ENCODE measurements around the gene BOLA2B.
"Not testable (repeated sequence)": the region's sequence is repeated elsewhere in the genome, so short reads cannot be mapped to it uniquely, and the experiment has no call there.

The BOLA2B gene

DNA sequence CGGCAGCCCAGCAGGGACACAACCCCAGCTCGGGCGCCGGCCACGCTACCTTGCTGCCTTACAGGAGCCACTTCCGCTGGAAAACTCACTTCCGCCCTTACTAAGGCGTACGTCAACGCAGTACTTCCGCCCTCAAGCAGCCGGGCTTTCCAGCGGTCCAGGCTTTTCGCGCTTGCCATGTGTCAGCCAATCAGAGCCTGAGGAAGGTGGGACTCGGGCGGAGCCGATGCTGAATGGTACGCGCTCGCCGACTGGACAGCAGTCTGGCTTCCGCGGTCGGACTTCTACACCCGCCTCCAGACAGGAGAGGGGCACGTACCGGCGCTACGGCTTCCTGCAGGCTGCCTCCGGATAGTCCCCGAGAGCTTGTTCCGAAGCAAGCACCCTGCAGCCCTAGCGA, at the start of gene BOLA2B, which contains the start of gene SLX1A:
TSS of gene BOLA2B (minus strand) at position 52 of the 400 bp plus-strand sequence. CDS start 71 bp downstream, outside the sequence.
TSS of gene SLX1A (plus strand) at position 261 of the 400 bp plus-strand sequence. CDS start 210 bp downstream, outside the sequence.
- H3K27ac ChIP-seq; DNase-seq (ENCODE audit: low read depth, low spot score): not testable (repeated sequence)

DNA sequence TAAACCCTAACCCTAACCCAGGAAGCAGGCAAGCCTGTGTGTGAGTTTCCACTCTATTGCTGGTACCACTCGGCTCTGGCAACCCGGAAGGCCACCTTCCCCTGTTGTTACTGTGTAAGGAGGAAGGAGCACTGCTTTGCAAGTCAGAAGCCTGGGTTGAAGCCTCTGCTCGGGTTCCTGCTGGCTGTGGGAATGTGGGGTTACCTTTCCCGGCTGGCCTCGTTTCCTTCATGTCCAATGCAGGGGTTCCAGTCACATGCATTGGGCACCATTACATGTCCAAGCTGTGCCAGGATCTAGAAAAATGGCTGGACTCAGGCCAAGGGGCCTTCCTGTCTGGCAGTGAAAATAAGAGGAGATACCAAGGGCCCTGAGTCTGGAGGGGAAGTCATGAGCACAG, 23.6 kb upstream of the BOLA2B start:
- H3K27ac ChIP-seq; DNase-seq (ENCODE audit: low read depth, low spot score): not testable (repeated sequence)

DNA sequence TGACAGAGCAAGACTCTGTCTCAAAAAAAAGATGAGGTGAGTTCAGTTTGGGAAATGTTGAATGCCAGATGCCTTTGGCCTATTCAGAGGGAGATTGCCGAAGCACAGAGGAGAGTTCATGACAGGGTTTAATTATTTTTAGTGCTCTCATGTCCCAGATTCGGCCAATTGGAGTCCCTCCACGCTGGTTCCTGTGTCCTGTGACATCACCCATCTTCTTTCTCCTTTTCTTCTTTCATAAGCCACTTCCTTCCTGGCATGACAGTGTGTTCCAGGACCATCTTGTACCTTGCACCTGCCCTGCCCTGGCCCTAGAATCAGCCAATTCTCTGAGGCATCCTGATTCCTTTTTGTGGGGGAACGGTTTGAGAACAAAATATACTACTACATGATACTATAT, 17.9 kb upstream of the BOLA2B start:
- not testable (repeated sequence) for DNase-seq (ENCODE audit: low read depth, low spot score)

DNA sequence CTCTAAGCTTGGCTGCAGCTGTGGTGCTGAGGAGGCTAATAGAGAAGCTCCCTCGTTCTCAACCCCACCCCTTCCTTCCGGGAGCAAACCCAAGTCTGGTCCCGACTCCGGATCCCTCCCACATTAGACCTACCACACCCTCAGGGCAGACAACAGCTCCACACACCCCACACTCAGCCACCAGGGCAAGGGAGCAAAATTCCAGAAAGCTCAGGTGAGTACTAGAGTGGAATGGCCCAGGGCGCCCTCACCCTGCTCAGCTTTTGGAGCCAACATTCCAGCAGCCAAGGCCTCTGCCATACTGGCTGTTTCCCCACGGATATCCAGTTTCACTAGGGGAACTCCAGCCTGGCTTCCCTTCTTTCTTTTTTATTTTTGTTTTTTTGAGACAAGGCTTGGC, 15.6 kb upstream of the BOLA2B start:
- H3K27ac ChIP-seq; DNase-seq (ENCODE audit: low read depth, low spot score): not testable (repeated sequence)

More for the DNA sequence above, 17.9 kb upstream of the BOLA2B start:
- H3K27ac ChIP-seq: not testable (repeated sequence)

DNA sequence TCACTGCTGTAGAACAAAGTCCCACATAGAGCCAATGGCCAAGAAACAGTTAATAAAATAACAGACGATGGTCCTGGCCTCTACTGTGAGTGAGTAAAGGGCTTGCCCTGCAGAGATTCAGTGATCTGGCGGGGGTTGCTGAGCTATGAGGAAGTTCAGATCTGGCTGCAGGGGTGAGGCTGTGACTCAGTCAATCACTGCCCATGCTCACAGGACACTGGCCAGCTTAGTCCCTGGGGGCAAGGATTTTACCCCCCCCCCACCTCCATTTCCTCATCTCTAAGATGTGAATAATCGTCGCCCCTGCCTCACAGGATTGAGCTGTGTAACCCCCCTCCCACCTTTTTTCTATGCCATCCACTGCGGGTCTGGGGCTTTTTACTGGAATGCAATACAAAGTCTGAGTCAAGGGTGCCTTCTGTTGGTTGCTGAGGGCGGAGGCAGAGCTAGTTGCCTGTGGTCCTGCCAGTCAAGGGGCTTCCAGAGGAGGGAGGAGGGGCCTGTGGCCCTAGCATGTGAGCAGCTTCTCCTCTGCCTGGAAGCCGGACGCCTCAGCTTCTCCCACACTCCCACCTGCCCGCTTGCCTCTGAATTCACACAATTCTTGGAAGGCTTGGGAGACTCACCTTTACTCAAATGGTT, 13.7 kb upstream of the BOLA2B start:
- DNase-seq (ENCODE audit: low read depth, low spot score): not testable (repeated sequence)

DNA sequence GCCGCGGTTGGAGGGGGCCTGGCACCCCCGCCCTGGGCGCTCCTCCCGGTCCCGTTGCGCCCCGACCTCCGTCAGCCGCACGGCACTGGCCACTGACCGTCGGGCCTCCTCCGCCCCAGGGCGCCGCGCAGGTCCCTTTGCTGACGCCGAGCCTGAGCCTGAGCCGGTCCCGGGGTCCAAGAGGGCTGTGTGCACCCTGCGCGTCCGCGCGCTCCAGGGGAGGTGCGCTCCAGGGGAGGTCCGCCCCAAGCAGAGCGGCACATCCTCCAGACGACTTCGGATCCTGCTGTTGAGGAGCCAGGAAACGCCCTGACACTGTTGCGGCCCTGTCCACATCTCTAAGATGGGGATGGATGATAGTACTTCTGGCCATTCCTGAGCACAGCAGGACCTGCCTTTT, 12.8 kb upstream of the BOLA2B start:
- H3K27ac ChIP-seq; DNase-seq (ENCODE audit: low read depth, low spot score): not testable (repeated sequence)

More for the DNA sequence above, 13.7 kb upstream of the BOLA2B start:
- H3K27ac ChIP-seq: not testable (repeated sequence)

DNA sequence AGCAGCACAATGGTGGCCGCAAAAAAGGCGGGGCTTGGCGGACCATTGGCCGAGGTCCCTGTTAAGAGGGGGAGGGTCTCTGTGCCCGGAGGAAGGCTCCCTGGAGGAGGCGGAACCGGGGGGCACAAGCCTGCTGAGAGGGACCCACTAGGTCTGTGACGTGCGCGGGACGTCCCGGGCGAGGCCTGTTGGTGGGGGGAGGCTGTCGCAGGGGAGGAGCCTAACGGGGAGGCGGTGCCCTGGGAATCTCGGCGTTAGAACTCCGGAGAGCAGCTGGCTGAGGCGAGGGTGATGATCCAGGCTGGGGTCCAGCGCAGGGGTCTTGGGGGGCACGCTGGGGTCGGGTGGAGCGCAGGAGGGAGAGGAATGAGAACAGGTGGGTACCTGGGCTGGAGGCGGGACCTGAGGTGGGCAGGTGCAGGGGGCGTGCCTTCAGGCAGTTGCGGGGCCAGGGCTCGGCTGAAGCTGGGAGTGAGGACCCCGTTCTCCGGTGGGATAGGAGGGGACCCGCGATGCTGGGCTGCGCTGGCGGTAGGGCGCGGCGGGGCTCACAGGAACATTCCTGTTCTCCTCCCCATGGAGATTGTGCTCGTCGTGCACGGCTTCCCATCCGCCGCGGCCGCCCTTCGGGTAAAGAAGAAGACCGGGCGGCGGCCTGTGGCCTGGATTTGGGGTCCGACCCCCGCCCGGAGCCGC, 12.2 kb upstream of the BOLA2B start:
- H3K27ac ChIP-seq; DNase-seq (ENCODE audit: low read depth, low spot score): not testable (repeated sequence)

DNA sequence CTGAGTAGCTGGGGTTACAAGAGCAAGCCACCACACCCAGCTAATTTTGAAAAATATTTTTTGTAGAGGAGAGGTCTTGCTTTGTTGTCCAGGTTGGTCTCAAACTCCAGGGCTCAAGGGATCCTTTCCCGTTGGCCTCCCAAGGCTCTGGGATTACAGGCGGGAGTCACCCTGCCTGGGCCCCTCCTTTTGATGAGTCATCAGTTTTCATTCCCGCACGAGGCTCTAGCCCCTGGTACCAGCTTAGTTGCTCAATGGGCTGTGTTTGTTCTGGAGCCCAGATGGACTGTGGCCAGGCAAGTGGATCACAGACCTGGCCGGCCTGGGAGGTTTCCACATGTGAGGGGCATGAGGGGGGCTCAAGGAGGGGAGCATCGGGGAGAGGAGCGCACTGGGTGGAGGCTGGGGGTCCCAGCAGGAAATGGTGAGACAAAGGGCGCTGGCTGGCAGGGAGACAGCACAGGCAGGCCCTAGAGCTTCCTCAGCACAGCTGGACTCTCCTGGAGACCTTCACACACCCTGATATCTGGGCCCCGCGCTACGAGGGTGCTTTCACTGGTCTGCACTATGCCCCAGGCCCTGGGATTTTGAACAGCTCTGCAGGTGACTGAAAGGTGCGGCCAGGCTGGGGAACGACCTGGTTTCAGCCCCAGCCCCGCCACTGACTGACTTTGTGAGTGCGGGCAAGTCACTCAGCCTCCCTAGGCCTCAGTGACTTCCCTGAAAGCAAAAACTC, 6.3 kb upstream of the BOLA2B start:
- H3K27ac ChIP-seq; DNase-seq (ENCODE audit: low read depth, low spot score): not testable (repeated sequence)

DNA sequence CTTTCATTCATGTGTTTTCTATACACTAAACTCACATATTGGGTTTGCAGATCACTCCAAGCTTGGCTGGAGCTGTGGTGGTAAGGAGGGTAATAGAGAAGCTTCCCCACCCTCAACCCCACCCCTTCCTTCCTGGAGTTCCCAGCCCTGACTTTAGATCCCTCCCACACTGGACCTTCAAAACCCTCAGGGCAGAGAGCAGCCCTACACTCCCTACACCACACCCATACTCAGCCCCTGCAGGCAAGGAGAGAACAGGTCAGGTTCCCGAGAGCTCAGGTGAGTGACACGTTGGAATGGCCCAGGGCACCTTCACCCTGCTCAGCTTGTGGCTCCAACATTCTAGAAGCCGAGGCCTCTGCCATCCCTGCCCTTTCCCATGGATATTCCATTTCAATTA, 5.6 kb upstream of the BOLA2B start, which contains the start of gene SULT1A3:
TSS of gene SULT1A3 (plus strand) at position 207 of the 400 bp plus-strand sequence. CDS start 1,474 bp downstream, outside the sequence.
- not testable (repeated sequence) for DNase-seq (ENCODE audit: low read depth, low spot score); H3K27ac ChIP-seq

DNA sequence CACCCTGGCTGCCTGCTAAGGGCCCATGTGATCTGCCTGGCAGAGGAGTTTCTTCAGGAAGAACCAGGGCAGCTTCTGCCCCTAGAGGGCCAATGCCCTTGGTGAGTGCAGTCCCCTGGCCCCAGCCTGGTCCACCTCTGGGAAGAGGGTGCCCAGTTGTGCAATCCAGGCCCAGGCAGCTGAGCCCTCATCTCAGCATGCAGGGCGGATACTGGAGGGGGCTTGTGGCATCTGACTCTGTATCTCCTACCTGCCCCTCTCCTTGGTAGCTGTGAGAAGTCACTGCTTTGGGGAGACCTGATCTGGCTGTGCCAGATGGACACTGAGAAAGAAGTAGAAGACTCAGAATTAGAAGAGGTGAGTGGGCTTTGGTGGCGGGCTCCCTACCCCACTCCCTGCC, 3.5 kb upstream of the BOLA2B start:
- not testable (repeated sequence) for H3K27ac ChIP-seq; DNase-seq (ENCODE audit: low read depth, low spot score)

DNA sequence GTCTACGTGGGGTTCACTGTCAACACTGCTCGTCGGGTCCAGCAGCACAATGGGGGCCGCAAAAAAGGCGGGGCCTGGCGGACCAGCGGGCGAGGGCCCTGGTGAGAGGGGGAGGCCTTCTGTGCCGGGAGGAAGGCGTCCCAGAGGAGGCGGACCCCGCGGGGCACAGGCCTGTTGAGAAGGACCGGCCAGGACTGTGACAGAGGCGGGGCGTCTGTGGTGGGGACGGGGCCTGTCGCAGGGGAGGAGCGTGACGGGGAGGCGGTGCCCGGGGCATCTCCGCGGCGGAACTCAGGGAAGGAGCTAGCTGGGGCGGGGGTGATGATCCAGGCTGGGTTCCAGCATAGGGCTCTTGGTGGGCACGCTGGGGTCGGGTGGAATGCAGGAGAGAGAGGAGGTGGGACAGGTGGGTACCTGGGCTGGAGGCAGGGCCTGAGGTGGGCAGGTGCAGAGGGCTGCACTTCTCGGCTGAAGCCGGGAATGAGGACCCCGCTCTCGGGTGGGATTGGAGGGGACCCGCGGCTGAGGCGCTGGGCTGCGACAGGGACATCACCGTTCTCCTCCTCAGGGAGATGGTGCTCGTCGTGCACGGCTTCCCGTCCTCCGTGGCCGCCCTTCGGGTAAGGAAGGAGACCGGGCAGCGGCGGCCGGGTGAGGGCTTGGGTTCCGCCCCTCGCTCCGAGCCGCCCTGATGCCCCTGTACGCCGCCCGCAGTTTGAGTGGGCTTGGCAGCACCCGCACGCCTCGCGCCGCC, 883 bp upstream of the BOLA2B start:
- not testable (repeated sequence) for DNase-seq (ENCODE audit: low read depth, low spot score); H3K27ac ChIP-seq

DNA sequence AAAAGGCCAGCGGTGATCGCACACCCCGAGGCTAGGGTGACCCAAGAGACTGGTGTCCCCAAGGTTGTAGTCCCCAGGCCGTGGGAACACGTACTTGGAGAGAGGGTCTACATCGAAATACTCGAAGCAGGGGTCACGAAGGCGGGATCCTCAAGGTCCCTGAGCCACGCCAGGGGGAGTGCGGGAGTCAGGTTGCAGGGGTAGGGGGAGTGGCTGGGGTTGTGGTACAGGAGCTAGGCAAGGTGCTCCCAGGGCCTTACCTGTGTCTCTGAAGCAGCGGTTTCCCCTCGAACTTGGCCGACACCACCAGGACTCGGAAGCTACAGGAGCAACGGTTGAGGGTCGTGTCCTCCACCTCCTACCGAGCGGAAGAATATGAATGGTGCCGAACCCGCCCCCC, 368 bp downstream of the BOLA2B start:
- H3K27ac ChIP-seq; DNase-seq (ENCODE audit: low read depth, low spot score): not testable (repeated sequence)

DNA sequence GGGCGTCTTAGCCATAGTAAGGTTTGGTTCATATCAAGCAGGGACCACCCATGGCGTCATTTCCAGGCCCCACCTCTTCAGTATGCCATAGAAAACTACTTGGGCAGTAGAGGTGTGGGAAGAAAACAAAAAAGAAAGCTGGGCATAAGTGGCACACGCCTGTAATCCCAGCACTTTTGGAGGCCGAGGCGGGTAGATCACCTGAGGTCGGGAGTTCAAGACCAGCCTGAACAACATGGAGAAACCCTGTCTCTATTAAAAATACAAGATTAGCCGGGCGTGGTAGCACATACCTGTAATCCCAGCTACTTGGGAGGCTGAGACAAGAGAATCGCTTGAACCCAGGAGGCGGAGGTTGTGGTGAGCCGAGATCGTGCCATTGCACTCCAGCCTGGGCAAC, 2.3 kb downstream of the BOLA2B start:
- not testable (repeated sequence) for H3K27ac ChIP-seq; DNase-seq (ENCODE audit: low read depth, low spot score)

DNA sequence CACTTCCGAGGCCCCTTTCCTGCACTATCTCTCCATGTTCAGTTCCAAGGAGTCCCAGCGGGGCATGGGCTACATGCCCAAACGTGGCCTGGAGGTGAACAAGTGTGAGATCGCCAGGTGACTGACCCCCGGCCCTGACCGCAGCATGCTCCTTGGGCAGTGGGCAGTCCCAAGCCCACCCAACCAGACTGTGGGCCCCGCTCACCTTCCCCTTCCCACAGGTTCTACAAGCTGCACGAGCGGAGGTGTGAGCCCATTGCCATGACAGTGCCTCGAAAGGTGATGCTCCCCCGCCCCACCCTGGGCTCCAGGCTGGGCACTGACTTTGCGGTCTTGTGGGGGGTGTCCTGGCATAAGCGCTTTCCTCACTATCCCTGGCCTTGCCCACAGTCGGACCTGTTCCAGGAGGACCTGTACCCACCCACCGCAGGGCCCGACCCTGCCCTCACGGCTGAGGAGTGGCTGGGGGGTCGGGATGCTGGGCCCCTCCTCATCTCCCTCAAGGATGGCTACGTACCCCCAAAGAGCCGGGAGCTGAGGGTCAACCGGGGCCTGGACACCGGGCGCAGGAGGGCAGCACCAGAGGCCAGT, 5.4 kb downstream of the BOLA2B start:
- DNase-seq (ENCODE audit: low read depth, low spot score): no peak
- H3K27ac ChIP-seq: no peak overlapping the region

DNA sequence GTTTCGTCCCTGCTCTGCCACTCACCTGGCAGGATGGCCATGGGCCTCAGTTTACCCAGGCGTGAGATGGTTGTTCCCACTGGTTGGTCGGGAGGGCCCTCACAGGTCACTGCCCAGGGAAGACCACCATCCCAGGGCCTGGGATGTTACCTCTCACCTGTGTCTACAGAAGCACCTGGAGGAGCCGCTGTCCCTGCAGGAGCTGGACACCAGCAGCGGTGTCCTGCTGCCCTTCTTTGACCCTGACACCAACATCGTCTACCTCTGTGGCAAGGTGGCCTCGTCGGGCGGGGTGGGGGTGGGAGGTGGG, 6.0 kb downstream of the BOLA2B start:
- H3K27ac ChIP-seq: no peak overlapping the region
- no peak for DNase-seq (ENCODE audit: low read depth, low spot score)

DNA sequence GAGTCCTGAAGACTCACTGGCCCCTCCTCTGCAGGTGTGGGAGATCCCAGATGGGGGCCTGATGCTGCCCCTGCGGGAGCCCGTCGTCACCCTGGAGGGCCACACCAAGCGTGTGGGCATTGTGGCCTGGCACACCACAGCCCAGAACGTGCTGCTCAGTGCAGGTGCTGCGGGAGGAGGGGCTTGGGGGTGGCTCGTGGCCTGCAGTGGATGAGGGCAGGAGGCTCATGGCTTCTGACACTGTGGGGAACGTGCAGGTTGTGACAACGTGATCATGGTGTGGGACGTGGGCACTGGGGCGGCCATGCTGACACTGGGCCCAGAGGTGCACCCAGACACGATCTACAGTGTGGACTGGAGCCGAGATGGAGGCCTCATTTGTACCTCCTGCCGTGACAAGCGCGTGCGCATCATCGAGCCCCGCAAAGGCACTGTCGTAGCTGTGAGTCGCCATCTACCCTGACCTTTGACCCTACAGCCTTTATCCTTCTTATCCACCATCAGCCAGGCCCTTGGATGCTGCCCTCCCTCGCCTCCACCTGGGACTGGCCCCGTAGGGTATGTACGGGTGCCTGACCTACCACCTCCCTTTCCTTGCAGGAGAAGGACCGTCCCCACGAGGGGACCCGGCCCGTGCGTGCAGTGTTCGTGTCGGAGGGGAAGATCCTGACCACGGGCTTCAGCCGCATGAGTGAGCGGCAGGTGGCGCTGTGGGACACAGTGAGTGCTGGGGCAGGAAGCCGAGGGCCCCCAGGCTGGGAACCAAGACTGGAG, 6.5 kb downstream of the BOLA2B start:
- no peak overlapping the region for H3K27ac ChIP-seq
- DNase-seq (ENCODE audit: low read depth, low spot score): no peak

DNA sequence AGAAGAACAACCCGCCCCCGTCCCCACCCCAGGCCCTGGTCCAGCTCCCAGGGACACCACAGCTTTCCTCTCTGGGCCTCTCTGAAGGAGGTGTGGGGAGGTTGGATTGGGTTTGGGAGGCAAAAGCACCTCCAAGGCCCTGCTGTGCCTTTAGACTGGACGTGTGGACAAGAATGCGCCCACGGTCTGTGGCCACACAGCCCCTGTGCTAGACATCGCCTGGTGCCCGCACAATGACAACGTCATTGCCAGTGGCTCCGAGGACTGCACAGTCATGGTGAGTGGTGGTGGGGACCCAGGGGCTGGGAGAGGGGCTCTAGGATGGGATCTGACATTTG, 7.1 kb downstream of the BOLA2B start:
- H3K27ac ChIP-seq: no peak overlapping the region
- no peak for DNase-seq (ENCODE audit: low read depth, low spot score)

DNA sequence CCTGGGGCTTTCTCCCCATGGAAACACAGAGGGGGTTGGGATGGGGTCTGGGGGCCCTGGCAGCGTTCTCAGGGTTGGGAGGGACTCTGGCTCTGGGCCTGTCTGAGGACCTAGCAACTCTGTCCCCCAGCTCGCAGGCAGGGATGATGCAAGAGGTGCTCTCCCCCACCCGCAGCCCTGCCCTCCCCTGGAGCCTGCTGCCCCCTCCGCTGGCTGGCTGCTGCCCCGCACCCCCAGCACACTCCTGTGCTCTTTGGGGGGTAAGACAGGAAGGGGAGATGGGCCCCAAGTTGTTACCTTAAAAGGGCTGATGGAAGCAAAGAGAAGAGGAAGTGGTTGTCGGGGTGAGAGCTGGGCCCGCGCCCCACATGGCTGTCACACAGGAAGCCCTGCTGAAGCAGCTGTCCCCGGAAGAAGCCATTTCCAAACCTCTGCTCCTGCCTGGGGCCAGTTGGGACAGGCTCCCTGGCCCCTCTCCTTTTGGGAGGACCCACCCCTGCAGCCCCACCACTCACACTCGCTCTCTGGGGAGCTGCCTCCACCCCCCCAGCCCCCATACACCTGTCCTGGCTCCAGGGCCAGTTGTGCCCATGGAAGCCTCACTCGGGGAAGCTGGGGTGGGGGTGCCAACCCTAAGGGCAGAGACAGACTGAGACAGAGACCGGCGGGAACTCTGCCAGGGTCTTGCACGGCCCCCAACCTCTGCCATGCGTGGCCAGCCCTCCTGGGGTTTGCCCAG, 7.6 kb downstream of the BOLA2B start:
- H3K27ac ChIP-seq: no peak overlapping the region
- no peak for DNase-seq (ENCODE audit: low read depth, low spot score)

Measured in epithelial cell of prostate (primary cell).